HG03108 (cell line): ENCODE results near the gene CDH10.

Source experiments
- ATAC-seq: cut with Tn5 transposase; IDR thresholded peaks from one replicate; pipeline ENCODE4 v1.9.1; 2021; ENCODE audit warnings: moderate library complexity; ENCODE audit not compliant: unreplicated experiment

CDH10 gene

DNA sequence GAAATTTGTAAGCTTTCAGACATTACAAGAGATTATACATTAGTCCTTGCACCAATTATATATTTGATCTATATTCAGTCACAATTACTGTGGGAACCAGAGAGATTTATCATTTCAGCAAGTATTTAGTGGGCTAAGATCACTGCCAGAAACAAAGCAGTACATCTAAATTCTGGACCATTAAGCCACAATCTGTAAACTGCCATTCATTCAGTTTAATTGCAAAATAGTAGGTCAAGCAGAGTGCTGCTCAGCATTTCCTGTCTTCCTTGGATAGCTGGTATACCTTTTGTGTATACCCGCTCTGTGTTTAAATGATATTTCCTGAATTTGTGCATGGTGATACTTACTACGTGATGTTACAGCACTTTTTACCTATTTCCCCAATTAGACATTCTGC is 42.6 kb downstream of the CDH10 start:
- no peak for ATAC-seq

DNA sequence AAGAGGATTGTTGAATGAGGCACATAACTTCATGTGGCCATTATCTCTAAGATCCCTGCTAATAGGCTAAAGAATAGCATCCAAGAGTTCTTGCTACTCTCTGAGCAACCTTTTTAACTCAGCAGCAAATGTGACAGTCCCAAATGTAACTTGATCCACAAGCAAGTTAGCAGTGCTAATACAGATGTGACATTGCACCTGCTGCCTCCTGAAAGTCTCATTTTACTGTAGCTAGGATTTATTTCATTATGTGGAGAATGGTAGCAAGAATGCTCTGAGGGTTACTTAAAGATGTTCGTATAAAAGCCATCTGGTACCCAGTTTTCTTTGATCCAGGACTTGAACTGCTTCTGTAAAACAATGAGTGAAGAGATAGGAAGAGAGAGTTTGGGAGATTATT is 45.8 kb downstream of the CDH10 start:
- ATAC-seq = no peak

DNA sequence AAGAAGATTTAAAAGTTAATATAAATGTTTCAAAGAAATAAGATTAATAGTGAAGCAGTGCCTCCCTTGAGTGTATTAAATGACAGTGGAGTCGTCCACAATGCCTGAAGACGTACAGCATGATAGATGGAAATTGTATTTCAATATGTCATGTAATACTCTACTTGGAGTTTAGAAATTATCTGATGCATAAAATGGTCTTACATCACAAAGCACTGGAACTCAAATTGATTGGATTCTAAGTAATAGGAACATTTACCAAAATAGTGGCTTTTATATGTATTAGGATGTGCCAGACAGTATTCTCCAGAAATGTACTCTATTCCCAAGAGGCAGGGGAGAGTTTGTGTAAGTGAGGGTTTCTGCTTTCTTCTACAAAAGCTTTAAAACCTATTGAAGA is 49.4 kb downstream of the CDH10 start:
- ATAC-seq = no peak

GRCh38 chr5:24591426-24591825 is 53.4 kb downstream of the CDH10 start:
- no peak for ATAC-seq

DNA sequence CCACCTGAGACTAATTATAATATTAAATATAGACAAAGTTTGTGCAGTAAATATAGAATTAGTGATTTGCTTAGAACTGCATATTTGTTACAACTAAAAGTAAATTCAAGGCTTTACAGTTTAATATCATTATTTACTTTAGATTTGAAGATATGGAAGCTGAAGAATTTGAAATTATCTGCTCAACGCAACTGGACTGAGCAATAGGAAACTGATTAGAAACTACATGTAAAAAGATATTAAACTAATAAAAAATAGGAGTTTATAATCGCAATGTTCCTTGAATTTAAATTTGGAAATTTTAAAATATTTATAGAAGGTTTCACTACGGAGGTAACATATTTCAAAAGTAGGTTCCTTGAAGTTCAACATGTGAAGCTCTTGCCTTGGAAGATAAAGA is 55.2 kb downstream of the CDH10 start:
- ATAC-seq = no peak

DNA sequence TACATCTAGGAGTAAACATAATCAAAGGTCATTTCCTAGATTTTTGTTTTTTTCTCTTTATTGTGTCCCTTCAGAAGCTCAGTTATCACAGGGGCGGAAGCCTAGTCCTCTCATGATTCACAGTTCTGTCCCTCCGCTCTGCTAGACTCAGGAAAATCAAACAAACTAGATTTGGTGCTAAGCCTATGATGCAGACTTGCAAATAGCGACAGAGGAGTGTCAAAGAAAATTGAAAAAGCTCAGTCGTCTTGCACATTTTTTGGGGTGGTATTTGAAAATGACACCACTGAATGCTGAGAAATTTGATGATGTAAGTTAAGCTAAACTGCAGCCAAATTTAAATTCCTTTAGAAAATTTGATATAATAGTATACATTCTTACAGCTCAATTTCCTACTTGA is 59.0 kb downstream of the CDH10 start:
- no peak for ATAC-seq

- ATAC-seq = no peak
Observed at GRCh38 chr5:24571302-24571701, 73.5 kb downstream of the CDH10 start.

DNA sequence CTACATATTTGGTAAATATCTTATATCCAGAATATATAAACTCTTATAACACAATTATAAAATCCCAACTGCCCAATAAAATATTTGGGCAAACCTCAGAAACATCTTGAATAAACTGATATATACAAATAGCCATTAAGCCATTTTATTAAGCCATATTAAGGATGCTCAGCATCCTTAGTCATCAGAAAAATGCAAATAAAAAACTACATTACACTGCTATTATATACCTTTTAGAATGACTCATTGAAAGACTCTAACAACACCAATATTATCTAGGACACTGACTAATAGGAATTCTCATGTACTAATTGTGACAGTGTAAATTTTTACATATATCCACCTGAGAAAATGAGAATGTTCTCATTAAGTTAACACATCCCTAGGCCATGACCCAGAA is 77.8 kb downstream of the CDH10 start:
- ATAC-seq = no peak

DNA sequence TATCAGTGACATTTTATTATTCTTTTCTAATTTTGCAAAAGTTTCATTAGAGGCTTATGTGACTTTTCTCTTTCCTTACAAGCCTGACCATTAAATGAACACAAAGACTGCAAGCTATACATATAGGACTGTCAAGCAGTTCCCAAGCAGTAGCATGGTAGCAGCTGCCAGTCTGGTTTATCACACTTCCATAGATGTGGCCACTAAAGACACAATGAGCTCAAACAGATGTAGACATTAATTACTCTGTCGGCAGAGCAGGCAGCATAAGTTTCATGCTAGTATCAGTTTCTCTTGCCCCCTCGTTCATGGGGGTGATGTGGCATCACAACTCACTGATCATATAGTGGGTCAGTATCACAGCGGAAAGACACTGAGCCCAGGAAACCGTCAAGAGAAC is 89.5 kb downstream of the CDH10 start:
- no peak for ATAC-seq

- no peak for ATAC-seq
Observed at GRCh38 chr5:24547132-24547531, 97.6 kb downstream of the CDH10 start.

DNA sequence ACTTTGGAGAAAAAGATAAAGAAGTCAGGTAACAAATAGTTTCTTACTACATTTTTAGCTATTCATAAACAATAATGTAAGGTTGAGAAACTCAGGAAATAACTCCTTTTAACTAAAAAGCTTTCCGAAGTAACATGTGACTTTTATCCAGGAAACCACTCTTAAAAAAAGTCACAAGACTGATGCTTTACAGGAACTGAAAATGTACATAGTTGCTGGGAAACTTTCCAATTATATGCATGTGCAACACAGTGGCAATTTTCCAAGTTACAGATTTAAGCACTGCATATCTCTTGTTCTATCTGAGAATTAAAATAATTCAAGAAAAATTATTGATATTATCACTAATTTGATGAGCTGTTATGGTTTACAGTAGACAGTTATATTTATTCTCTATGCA is 105.2 kb downstream of the CDH10 start:
- ATAC-seq = no peak

GRCh38 chr5:24538346-24538745 is 106.4 kb downstream of the CDH10 start:
- no peak for ATAC-seq

DNA sequence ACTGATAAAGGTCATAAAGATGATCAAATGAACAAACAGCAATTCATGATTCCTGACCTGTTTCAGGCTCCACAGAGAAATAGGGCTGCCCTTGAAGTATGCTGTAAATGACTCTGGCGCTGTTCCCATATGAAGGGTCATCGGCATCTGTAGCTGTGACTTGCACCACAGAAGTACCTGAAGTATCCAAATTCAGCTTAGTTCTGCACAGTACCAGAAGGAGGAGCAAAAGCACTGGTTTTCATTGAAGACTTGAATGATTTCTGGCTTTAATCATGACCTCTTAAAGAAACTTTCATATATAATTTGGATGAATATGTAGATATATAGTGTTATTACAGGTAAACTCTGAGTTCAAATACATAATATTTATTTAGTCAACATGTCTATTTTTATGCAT is 109.1 kb downstream of the CDH10 start:
- ATAC-seq = no peak

- ATAC-seq = no peak
Observed at GRCh38 chr5:24530906-24531305, 113.9 kb downstream of the CDH10 start.

DNA sequence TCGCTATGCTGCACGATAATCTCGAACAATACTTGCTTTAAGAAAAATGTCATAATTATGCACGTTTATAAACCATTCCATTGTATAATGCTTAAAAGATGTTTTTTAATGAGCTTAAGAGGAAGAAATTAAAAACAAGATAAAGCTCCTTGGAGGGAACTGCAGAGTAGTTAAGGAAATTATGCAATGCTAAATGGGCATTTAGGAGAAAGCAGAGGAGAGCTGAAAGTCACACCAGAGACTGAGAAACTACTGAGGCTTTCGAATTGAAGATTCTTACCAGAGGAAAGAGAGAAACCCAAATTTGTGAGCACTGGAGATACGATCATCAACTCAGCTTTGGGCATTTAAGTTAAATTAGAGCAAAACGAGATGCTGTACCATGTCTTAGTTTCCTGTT is 119.4 kb downstream of the CDH10 start:
- ATAC-seq = no peak

- no peak for ATAC-seq
Observed at GRCh38 chr5:24512423-24512822, 132.4 kb downstream of the CDH10 start.

DNA sequence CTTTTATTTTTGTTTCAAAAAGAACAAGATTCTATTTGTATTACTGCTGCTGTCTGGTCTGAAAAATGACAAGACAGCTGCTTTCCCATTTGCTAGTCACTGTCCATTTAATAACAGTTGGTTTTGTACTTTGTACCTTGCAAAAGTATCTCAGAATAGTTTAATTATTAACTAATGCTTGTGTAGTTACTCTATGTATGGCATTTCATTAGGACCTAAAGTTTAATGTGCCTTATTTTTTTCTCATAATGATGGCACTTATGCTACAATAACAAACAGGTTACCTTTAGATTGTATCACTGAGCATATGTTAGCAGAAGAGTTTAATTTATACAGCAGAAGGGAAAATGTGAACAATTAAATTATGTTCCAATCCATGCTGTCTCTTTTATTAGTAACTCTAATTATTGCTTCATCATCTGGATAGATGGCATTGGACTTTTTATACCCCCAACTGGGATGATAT is 134.2 kb downstream of the CDH10 start:
- no peak for ATAC-seq

- ATAC-seq = no peak
Observed at GRCh38 chr5:24509943-24510342, 134.8 kb downstream of the CDH10 start.

DNA sequence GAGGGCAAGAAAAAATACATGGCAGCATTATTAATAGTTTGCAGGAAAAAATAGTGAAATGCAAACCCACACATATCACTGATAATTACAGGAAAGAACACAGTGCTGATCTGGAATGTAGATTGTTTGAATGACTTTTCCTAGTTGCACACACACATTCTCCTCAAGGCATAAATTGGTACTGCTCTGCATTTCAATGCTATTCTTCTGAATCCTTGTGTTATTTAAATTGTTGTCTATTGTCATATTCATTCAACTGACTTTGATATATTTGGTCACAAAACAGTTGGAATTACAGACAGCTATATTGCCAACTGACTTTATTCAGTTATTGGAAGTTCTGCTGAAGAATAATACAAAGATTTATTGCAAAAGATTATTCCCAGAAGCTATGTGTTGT is 139.5 kb downstream of the CDH10 start:
- ATAC-seq = no peak

GRCh38 chr5:24497591-24498157 is 147.1 kb downstream of the CDH10 start:
- no peak for ATAC-seq

- no peak for ATAC-seq
Observed at GRCh38 chr5:24497145-24497544, 147.6 kb downstream of the CDH10 start.

- no peak for ATAC-seq
Observed at GRCh38 chr5:24496268-24496667, 148.5 kb downstream of the CDH10 start.

DNA sequence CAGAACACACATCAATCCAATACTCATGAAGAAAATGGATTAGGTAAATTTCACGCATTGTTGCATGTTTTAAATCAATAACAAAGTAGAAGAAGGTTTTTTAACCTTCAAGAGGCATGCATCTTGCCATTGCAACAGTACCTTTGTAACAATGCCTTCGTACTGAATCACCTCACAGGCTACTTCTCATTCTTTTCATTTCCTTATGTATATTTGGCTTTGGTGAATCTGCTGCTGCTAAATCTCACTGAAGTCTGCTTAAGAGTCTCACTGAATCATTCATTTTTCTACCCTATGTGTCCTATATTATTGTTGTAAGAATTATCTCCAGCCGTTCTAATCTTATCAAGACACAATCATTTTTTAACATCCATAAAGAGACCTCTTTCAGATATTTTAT is 152.5 kb downstream of the CDH10 start:
- ATAC-seq = no peak

DNA sequence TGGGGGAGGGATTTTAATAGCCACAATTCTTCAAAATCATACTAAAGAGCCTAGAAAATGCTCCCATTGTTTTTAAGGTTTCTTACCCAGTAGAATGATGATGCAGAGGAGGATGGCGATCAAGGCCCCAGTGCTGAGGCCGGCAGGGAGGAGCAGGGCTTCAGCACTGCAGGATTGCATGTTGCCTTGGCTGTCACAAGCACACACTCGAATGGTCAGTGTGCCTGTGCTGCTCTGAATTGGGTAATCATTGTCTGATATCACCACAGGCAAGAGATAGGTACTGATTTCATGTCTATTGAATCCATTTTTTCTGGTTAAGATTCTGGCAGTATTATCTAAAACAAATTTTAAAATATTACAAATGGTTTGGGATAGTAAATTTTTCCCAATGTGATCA is 153.3 kb downstream of the CDH10 start:
- ATAC-seq = no peak
